ENCODE data around the gene SFXN5.

DNA sequence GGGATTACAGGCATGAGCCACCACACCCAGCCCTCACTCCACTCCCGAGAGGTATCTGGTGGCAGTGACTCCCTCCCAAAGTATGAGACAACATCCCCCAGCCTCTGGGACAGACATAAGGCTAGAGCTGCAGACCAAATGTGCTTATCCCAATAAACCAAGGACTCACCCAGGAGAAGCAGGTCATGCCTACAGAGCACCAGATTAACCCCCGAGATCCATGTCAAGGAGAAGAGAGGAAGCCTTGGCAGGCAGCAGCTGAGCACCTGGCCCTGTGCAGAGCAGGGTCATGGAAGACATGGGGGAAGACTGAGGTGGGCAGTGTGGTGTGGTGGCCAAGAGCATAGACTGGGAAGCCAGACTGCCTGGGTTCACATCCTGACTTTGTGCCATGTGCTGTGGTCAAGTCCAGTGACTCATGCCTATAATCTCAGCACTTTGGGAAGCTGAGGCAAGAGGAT is 34.0 kb upstream of the SFXN5 start:
- TF ChIP-seq, protein P1, sequence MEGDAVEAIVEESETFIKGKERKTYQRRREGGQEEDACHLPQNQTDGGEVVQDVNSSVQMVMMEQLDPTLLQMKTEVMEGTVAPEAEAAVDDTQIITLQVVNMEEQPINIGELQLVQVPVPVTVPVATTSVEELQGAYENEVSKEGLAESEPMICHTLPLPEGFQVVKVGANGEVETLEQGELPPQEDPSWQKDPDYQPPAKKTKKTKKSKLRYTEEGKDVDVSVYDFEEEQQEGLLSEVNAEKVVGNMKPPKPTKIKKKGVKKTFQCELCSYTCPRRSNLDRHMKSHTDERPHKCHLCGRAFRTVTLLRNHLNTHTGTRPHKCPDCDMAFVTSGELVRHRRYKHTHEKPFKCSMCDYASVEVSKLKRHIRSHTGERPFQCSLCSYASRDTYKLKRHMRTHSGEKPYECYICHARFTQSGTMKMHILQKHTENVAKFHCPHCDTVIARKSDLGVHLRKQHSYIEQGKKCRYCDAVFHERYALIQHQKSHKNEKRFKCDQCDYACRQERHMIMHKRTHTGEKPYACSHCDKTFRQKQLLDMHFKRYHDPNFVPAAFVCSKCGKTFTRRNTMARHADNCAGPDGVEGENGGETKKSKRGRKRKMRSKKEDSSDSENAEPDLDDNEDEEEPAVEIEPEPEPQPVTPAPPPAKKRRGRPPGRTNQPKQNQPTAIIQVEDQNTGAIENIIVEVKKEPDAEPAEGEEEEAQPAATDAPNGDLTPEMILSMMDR (optimal IDR thresholded peaks at IDR 0.05 in 1 of 3, IDR thresholded peaks at IDR 0.05 in 1 of 3, conservative IDR thresholded peaks at IDR 0.05 in 1 of 3; ENCODE audit: extremely low read depth in 1 of 3, insufficient read depth in 2 of 3, low read length in 3 of 3) = no peak
- no peak for TF ChIP-seq EZH2 (IDR thresholded peaks at IDR 0.05; ENCODE audit: low read length)
